ENCODE measurements around the gene IQGAP1.
A peak's percentile ranks its signal among the peaks of the same experiment; 100 is the strongest.
"Not testable (repeated sequence)": the region's sequence is repeated elsewhere in the genome, so short reads cannot be mapped to it uniquely, and the experiment has no call there.

IQGAP1 gene

GRCh38 chr15:90483637-90484036 lies 95.6 kb downstream of the IQGAP1 start:
- DNase-seq (ENCODE audit: low spot score), result no peak

- DNase-seq (ENCODE audit: low spot score), result no peak
Observed at GRCh38 chr15:90487186-90487585, 99.1 kb downstream of the IQGAP1 start.

- no peak for DNase-seq (ENCODE audit: low spot score)
Observed at GRCh38 chr15:90489514-90489913, 101.5 kb downstream of the IQGAP1 start.

- DNase-seq (ENCODE audit: low spot score), result no peak
Observed at GRCh38 chr15:90489944-90490343, 101.9 kb downstream of the IQGAP1 start.

GRCh38 chr15:90493647-90494046 lies 105.6 kb downstream of the IQGAP1 start:
- DNase-seq (ENCODE audit: low spot score), result no peak

- DNase-seq (ENCODE audit: low spot score), result no peak
Observed at GRCh38 chr15:90495067-90495466, 107.0 kb downstream of the IQGAP1 start.

GRCh38 chr15:90496791-90497190 lies 108.7 kb downstream of the IQGAP1 start:
- DNase-seq (ENCODE audit: low spot score), result no peak

- no peak for DNase-seq (ENCODE audit: low spot score)
Observed at GRCh38 chr15:90497376-90497775, 109.3 kb downstream of the IQGAP1 start.

- no peak for DNase-seq (ENCODE audit: low spot score)
Observed at GRCh38 chr15:90497912-90498311, 109.9 kb downstream of the IQGAP1 start.

- no peak for DNase-seq (ENCODE audit: low spot score)
Observed at GRCh38 chr15:90500171-90500570, 112.1 kb downstream of the IQGAP1 start.

GRCh38 chr15:90501898-90502297 lies 113.9 kb downstream of the IQGAP1 start:
- no peak for DNase-seq (ENCODE audit: low spot score)

- DNase-seq (ENCODE audit: low spot score), result not testable (repeated sequence)
Observed at GRCh38 chr15:90510781-90511180, 122.7 kb downstream of the IQGAP1 start.

- DNase-seq (ENCODE audit: low spot score), result not testable (repeated sequence)
Observed at GRCh38 chr15:90511211-90511618, 123.2 kb downstream of the IQGAP1 start.

GRCh38 chr15:90512276-90512675 lies 124.2 kb downstream of the IQGAP1 start:
- DNase-seq (ENCODE audit: low spot score), result no peak

GRCh38 chr15:90512981-90513380 lies 124.9 kb downstream of the IQGAP1 start:
- DNase-seq (ENCODE audit: low spot score), result no peak

- no peak for DNase-seq (ENCODE audit: low spot score)
Observed at GRCh38 chr15:90513448-90513847, 125.4 kb downstream of the IQGAP1 start.

GRCh38 chr15:90513893-90514292 lies 125.9 kb downstream of the IQGAP1 start:
- not testable (repeated sequence) for DNase-seq (ENCODE audit: low spot score)

- no peak for DNase-seq (ENCODE audit: low spot score)
Observed at GRCh38 chr15:90519688-90520087, 131.6 kb downstream of the IQGAP1 start.

- no peak for DNase-seq (ENCODE audit: low spot score)
Observed at GRCh38 chr15:90520365-90520764, 132.3 kb downstream of the IQGAP1 start.

- no peak for DNase-seq (ENCODE audit: low spot score)
Observed at GRCh38 chr15:90523373-90523772, 135.3 kb downstream of the IQGAP1 start.

GRCh38 chr15:90524018-90524803 lies 136.2 kb downstream of the IQGAP1 start:
- DNase-seq (ENCODE audit: low spot score), result not testable (repeated sequence)

- no peak for DNase-seq (ENCODE audit: low spot score)
Observed at GRCh38 chr15:90529011-90529370, 140.9 kb downstream of the IQGAP1 start.

- peak; percentile 74 for DNase-seq (ENCODE audit: low spot score)
Observed at GRCh38 chr15:90529371-90530249, 141.6 kb downstream of the IQGAP1 start, which contains the start of gene CRTC3. Gene CRTC3 (plus strand): TSS chr15:90529923. CDS start chr15:90530072, 149 bp downstream.
